Measurements from ENCODE around the gene C2CD2.
A peak's percentile ranks its signal among the peaks of the same experiment; 100 is the strongest.

C2CD2 gene

GRCh38 chr21:41876928-41877652, 76.7 kb downstream of the C2CD2 start:
- Histone ChIP-seq H3K9me3 (ENCODE audit: insufficient read depth, low read length) (no peaks in the 10 kb centered on the region), H3K4me2 (ENCODE audit: low read length) (peak overlapping the region; percentile 97), H3K36me3 (replicated peaks; ENCODE audit: low read depth, low read length) (no peaks in the 10 kb centered on the region), H3K27me3 (ENCODE audit: low read depth, low read length) (no peaks in the 10 kb centered on the region), H3K9ac (ENCODE audit: low read length) (peak overlapping the region; percentile 81; the same call in 1 of the 2 replicates), H2AFZ (ENCODE audit: low read depth, low read length) (no peak overlapping the region), H3K4me1 (ENCODE audit: low read length) (peaks cover 26% of the 10 kb centered on the region), H3K4me3 (ENCODE audit: low read length) (peak overlapping the region; percentile 98), H4K20me1 (ENCODE audit: insufficient read depth, low read length) (0 out of 2 replicates have a peak, but pooled peaks cover 2% of the 10 kb centered on the region), H3K27ac (ENCODE audit: low read length) (no peak overlapping the region), H3K79me2 (ENCODE audit: low read length) (peaks cover 41% of the 10 kb centered on the region)
- TF ChIP-seq CTCF (IDR thresholded peaks at IDR 0.05; ENCODE audit: low read depth, low read length) = no peak
- no peak for TF ChIP-seq EZH2phosphoT487 (IDR thresholded peaks at IDR 0.05; ENCODE audit: low read depth)

GRCh38 chr21:41876396-41876795, 77.4 kb downstream of the C2CD2 start:
- H3K36me3 ChIP-seq (replicated peaks; ENCODE audit: low read depth, low read length) = no peaks in the 10 kb centered on the region
- H3K9ac ChIP-seq (ENCODE audit: low read length) = no peak overlapping the region
- no peak overlapping the region for H3K4me3 ChIP-seq (ENCODE audit: low read length)
- no peak overlapping the region for H2AFZ ChIP-seq (ENCODE audit: low read depth, low read length)
- H3K4me2 ChIP-seq (ENCODE audit: low read length) = no peak overlapping the region
- peaks cover 26% of the 10 kb centered on the region for H3K4me1 ChIP-seq (ENCODE audit: low read length)
- 0 out of 2 replicates have a peak, but pooled peaks cover 2% of the 10 kb centered on the region for H4K20me1 ChIP-seq (ENCODE audit: insufficient read depth, low read length)
- no peaks in the 10 kb centered on the region for H3K27me3 ChIP-seq (ENCODE audit: low read depth, low read length)
- H3K79me2 ChIP-seq (ENCODE audit: low read length) = peaks cover 41% of the 10 kb centered on the region
- TF ChIP-seq CTCF (IDR thresholded peaks at IDR 0.05; ENCODE audit: low read depth, low read length) (no peak), EZH2phosphoT487 (IDR thresholded peaks at IDR 0.05; ENCODE audit: low read depth) (no peak)
- H3K27ac ChIP-seq (ENCODE audit: low read length) = no peak overlapping the region
- H3K9me3 ChIP-seq (ENCODE audit: insufficient read depth, low read length) = no peaks in the 10 kb centered on the region

- Histone ChIP-seq H2AFZ (ENCODE audit: low read depth, low read length) (no peak overlapping the region), H3K4me1 (ENCODE audit: low read length) (peaks cover 26% of the 10 kb centered on the region), H3K4me2 (ENCODE audit: low read length) (no peak overlapping the region), H3K79me2 (ENCODE audit: low read length) (peaks cover 41% of the 10 kb centered on the region), H3K9me3 (ENCODE audit: insufficient read depth, low read length) (no peaks in the 10 kb centered on the region), H3K4me3 (ENCODE audit: low read length) (no peak overlapping the region), H3K36me3 (replicated peaks; ENCODE audit: low read depth, low read length) (no peaks in the 10 kb centered on the region), H3K9ac (ENCODE audit: low read length) (no peak overlapping the region), H3K27ac (ENCODE audit: low read length) (no peak overlapping the region), H3K27me3 (ENCODE audit: low read depth, low read length) (no peaks in the 10 kb centered on the region), H4K20me1 (ENCODE audit: insufficient read depth, low read length) (0 out of 2 replicates have a peak, but pooled peaks cover 2% of the 10 kb centered on the region)
- TF ChIP-seq EZH2phosphoT487 (IDR thresholded peaks at IDR 0.05; ENCODE audit: low read depth) (no peak), CTCF (IDR thresholded peaks at IDR 0.05; ENCODE audit: low read depth, low read length) (no peak)
Observed at GRCh38 chr21:41875086-41875485, 78.7 kb downstream of the C2CD2 start.

- no peak overlapping the region for H3K27ac ChIP-seq (ENCODE audit: low read length)
- no peak overlapping the region for H2AFZ ChIP-seq (ENCODE audit: low read depth, low read length)
- no peaks in the 10 kb centered on the region for H3K9me3 ChIP-seq (ENCODE audit: insufficient read depth, low read length)
- H3K27me3 ChIP-seq (ENCODE audit: low read depth, low read length) = no peaks in the 10 kb centered on the region
- H3K9ac ChIP-seq (ENCODE audit: low read length) = no peak overlapping the region
- peaks cover 39% of the 10 kb centered on the region for H3K79me2 ChIP-seq (ENCODE audit: low read length)
- TF ChIP-seq EZH2phosphoT487 (IDR thresholded peaks at IDR 0.05; ENCODE audit: low read depth) (no peak), CTCF (IDR thresholded peaks at IDR 0.05; ENCODE audit: low read depth, low read length) (no peak)
- no peaks in the 10 kb centered on the region for H3K36me3 ChIP-seq (replicated peaks; ENCODE audit: low read depth, low read length)
- H3K4me3 ChIP-seq (ENCODE audit: low read length) = no peak overlapping the region
- 0 out of 2 replicates have a peak, but pooled peaks cover 2% of the 10 kb centered on the region for H4K20me1 ChIP-seq (ENCODE audit: insufficient read depth, low read length)
- H3K4me2 ChIP-seq (ENCODE audit: low read length) = no peak overlapping the region
- peaks cover 28% of the 10 kb centered on the region for H3K4me1 ChIP-seq (ENCODE audit: low read length)
Observed at GRCh38 chr21:41874611-41875010, 79.2 kb downstream of the C2CD2 start.
